Measurements from ENCODE around the gene RECQL. TPM values are rescaled to one million over a fixed set of nuclear protein-coding genes. Genes with fewer than 3 reads are reported as not detected.

The RECQL gene
- polyA plus RNA-seq, 1 donor from 2014 or later, result 64.3 TPM

GRCh38 chr12:21523148-21523547 is 21.7 kb upstream of the RECQL start:
- Mint-ChIP-seq H3K27ac (no peak overlapping the region), H3K4me3 (no peak overlapping the region)

GRCh38 chr12:21521541-21521940 is 20.1 kb upstream of the RECQL start:
- no peak overlapping the region for H3K27ac Mint-ChIP-seq
- peaks cover 0 to 2% (median 0%) of the 10 kb centered on the region in 3 donors for H3K4me1 Mint-ChIP-seq
- no peaks in the 10 kb centered on the region for H3K36me3 Mint-ChIP-seq
- H3K9me3 Mint-ChIP-seq, result peaks cover 0 to 11% (median 4%) of the 10 kb centered on the region in 3 donors
- H3K27me3 Mint-ChIP-seq, result no peaks in the 10 kb centered on the region
- no peak overlapping the region for H3K4me3 Mint-ChIP-seq

More at GRCh38 chr12:21523148-21523547, 21.7 kb upstream of the RECQL start:
- peaks cover 1 to 12% (median 5%) of the 10 kb centered on the region in 3 donors for H3K4me1 Mint-ChIP-seq
- peaks cover 0 to 11% (median 4%) of the 10 kb centered on the region in 3 donors for H3K9me3 Mint-ChIP-seq
- peaks cover 2% of the 10 kb centered on the region for H3K27me3 Mint-ChIP-seq
- H3K36me3 Mint-ChIP-seq, result no peaks in the 10 kb centered on the region

- H3K4me1 Mint-ChIP-seq, result no peaks in the 10 kb centered on the region
- H3K36me3 Mint-ChIP-seq, result no peaks in the 10 kb centered on the region
- H3K4me3 Mint-ChIP-seq, result no peak overlapping the region
- H3K27me3 Mint-ChIP-seq, result no peaks in the 10 kb centered on the region
- no peaks in the 10 kb centered on the region for H3K9me3 Mint-ChIP-seq
- no peak overlapping the region for H3K27ac Mint-ChIP-seq
Measured at GRCh38 chr12:21518451-21518850, 17.0 kb upstream of the RECQL start.

- Mint-ChIP-seq H3K4me1 (no peaks in the 10 kb centered on the region), H3K4me3 (no peak overlapping the region), H3K36me3 (peaks cover 5% of the 10 kb centered on the region), H3K27ac (no peak overlapping the region), H3K9me3 (no peaks in the 10 kb centered on the region), H3K27me3 (no peaks in the 10 kb centered on the region)
Measured at GRCh38 chr12:21516281-21516680, 14.8 kb upstream of the RECQL start.

GRCh38 chr12:21509768-21510167 is 8.3 kb upstream of the RECQL start:
- H3K9me3 Mint-ChIP-seq, result no peaks in the 10 kb centered on the region
- H3K36me3 Mint-ChIP-seq, result peaks cover 15% of the 10 kb centered on the region
- H3K27me3 Mint-ChIP-seq, result no peaks in the 10 kb centered on the region
- peaks cover 11 to 21% (median 18%) of the 10 kb centered on the region in 3 donors for H3K4me1 Mint-ChIP-seq
- peak overlapping the region; percentile 20 to 87 (median 64) for H3K4me3 Mint-ChIP-seq
- peak overlapping the region; percentile 46 to 92 (median 73) for H3K27ac Mint-ChIP-seq

- Mint-ChIP-seq H3K36me3 (peaks cover 12% of the 10 kb centered on the region), H3K9me3 (no peaks in the 10 kb centered on the region), H3K4me3 (no peak overlapping the region), H3K4me1 (peaks cover 14 to 37% (median 26%) of the 10 kb centered on the region in 3 donors), H3K27me3 (no peaks in the 10 kb centered on the region), H3K27ac (peak overlapping the region in 1 of 3 donors; percentile 50)
Measured at GRCh38 chr12:21507849-21508248, 6.4 kb upstream of the RECQL start.

- H3K27me3 Mint-ChIP-seq, result no peaks in the 10 kb centered on the region
- no peak overlapping the region for H3K27ac Mint-ChIP-seq
- peaks cover 9% of the 10 kb centered on the region for H3K36me3 Mint-ChIP-seq
- no peak overlapping the region for H3K4me3 Mint-ChIP-seq
- H3K9me3 Mint-ChIP-seq, result no peaks in the 10 kb centered on the region
- H3K4me1 Mint-ChIP-seq, result peaks cover 22 to 39% (median 28%) of the 10 kb centered on the region in 3 donors
Measured at GRCh38 chr12:21505888-21506287, 4.5 kb upstream of the RECQL start.

- H3K36me3 Mint-ChIP-seq, result peaks cover 2% of the 10 kb centered on the region
- H3K9me3 Mint-ChIP-seq, result no peaks in the 10 kb centered on the region
- no peaks in the 10 kb centered on the region for H3K27me3 Mint-ChIP-seq
- no peak overlapping the region for H3K4me3 Mint-ChIP-seq
- H3K27ac Mint-ChIP-seq, result peak overlapping the region in 1 of 3 donors; percentile 75
- H3K4me1 Mint-ChIP-seq, result peaks cover 11 to 29% (median 25%) of the 10 kb centered on the region in 3 donors
Measured at GRCh38 chr12:21502872-21503271, 1.4 kb upstream of the RECQL start.

DNA sequence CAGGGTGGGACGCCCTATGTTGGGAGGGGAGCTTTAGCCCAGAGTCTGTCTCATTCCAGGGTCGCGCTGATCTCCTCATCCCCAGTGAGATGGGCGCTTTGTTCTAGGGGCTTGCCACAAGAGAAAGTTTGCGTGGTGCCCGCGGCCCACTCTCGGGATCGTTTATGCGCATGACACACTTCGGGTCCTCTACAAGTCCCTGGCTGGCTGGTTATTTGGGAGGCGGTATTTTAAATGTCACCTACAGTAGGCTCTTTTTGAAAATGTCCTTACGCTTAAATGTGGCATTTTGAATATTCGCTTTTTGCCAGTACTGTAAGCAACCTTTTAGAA is 695 bp upstream of the RECQL start:
- no peak overlapping the region for H3K4me3 Mint-ChIP-seq
- H3K9me3 Mint-ChIP-seq, result no peaks in the 10 kb centered on the region
- no peaks in the 10 kb centered on the region for H3K27me3 Mint-ChIP-seq
- H3K36me3 Mint-ChIP-seq, result peaks cover 8% of the 10 kb centered on the region
- peaks cover 11 to 33% (median 21%) of the 10 kb centered on the region in 3 donors for H3K4me1 Mint-ChIP-seq
- no peak overlapping the region for H3K27ac Mint-ChIP-seq

- no peak overlapping the region for H3K4me3 Mint-ChIP-seq
- no peak overlapping the region for H3K27ac Mint-ChIP-seq
- no peaks in the 10 kb centered on the region for H3K27me3 Mint-ChIP-seq
- peaks cover 8% of the 10 kb centered on the region for H3K36me3 Mint-ChIP-seq
- H3K9me3 Mint-ChIP-seq, result no peaks in the 10 kb centered on the region
- peaks cover 11 to 33% (median 21%) of the 10 kb centered on the region in 3 donors for H3K4me1 Mint-ChIP-seq
Measured at GRCh38 chr12:21500786-21501257, 613 bp downstream of the RECQL start.

GRCh38 chr12:21499765-21500164 is 1.7 kb downstream of the RECQL start:
- Mint-ChIP-seq H3K27ac (no peak overlapping the region), H3K9me3 (no peaks in the 10 kb centered on the region), H3K4me3 (peak overlapping the region in 1 of 4 donors; percentile 23)

DNA sequence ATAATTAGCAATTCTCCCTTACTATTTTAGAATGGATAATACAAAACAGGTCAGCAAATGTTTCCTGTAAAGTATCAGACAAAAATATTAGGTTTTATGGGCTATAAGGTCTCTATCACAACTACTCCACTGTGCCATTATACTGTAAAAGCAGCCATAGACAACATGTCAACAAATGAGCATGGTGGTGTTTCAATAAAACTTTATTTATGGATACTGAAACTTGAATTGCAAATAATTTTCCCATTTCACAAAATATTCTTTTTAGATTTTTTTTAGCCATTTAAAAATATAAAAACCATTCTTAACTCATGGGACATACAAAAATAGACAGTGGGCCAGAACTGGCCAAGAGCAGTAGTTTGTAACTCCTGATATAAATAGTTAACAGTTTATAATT is 15.4 kb downstream of the RECQL start:
- no peak overlapping the region for H3K27ac Mint-ChIP-seq
- no peak overlapping the region for H3K4me3 Mint-ChIP-seq
- H3K4me1 Mint-ChIP-seq, result peaks cover 2 to 8% (median 3%) of the 10 kb centered on the region in 3 donors
- H3K27me3 Mint-ChIP-seq, result no peaks in the 10 kb centered on the region
- no peaks in the 10 kb centered on the region for H3K9me3 Mint-ChIP-seq
- peaks cover 11% of the 10 kb centered on the region for H3K36me3 Mint-ChIP-seq

More at GRCh38 chr12:21499765-21500164, 1.7 kb downstream of the RECQL start:
- Mint-ChIP-seq H3K27me3 (no peaks in the 10 kb centered on the region), H3K4me1 (peaks cover 11 to 30% (median 21%) of the 10 kb centered on the region in 3 donors), H3K36me3 (peaks cover 11% of the 10 kb centered on the region)

- H3K36me3 Mint-ChIP-seq, result peaks cover 6% of the 10 kb centered on the region
- no peaks in the 10 kb centered on the region for H3K9me3 Mint-ChIP-seq
- H3K27ac Mint-ChIP-seq, result no peak overlapping the region
Measured at GRCh38 chr12:21483531-21483930, 17.9 kb downstream of the RECQL start.

DNA sequence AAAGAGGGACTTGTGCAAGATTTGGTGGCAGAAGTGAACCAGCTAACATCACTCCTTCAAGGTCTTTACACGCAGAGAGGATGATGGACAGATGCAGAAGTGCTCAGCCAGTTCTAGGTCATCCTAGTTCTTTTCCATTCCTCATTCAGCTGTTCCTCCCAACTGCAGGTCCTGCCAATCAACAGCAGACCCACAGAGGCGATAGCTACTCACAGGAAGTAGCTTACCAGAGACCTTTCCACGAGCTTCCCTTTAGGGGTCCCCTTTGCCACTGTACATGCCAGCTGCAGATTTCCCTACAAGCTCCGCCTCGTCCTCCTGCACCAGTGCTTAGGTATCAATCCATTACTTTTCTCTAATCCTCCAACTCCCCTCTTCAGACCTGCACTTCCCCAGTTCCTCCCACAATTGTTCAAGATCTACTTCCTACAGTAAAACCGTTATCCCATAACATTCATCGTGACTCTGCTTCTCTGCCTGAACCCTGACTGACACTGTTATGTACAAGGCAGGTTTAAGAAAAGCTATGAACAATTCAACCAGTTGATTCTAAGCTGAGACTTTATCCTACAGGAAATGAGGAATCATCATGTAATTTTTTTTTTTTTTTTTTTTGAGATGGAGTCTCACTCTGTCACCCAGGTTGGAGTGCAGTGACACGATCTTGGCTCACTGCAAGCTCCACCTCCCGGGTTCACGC is 22.5 kb downstream of the RECQL start:
- no peaks in the 10 kb centered on the region for H3K4me1 Mint-ChIP-seq
- no peaks in the 10 kb centered on the region for H3K9me3 Mint-ChIP-seq
- no peaks in the 10 kb centered on the region for H3K36me3 Mint-ChIP-seq
- H3K4me3 Mint-ChIP-seq, result no peak overlapping the region
- H3K27me3 Mint-ChIP-seq, result no peaks in the 10 kb centered on the region
- H3K27ac Mint-ChIP-seq, result no peak overlapping the region

More at GRCh38 chr12:21483531-21483930, 17.9 kb downstream of the RECQL start:
- Mint-ChIP-seq H3K4me3 (no peak overlapping the region), H3K4me1 (peaks cover 0 to 3% (median 2%) of the 10 kb centered on the region in 3 donors), H3K27me3 (no peaks in the 10 kb centered on the region)

DNA sequence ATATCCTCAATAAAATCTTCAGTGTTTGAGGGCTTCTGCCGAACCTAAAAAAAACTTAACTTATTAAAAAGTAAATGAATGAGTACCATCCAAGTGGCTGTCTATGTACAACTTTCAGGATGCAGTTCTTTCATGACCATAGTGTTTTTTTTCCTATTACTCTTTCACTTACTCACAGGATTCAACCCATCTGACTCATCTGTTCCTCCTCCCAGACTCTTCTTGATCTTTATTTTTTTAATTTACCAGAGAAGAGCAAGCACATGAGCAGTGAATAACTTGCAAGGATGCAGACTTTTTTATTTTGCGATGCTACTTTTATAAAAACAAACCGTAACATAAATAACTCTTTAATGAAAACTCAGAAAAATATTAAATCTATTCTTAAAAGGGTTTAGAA is 24.5 kb downstream of the RECQL start:
- Mint-ChIP-seq H3K4me1 (no peaks in the 10 kb centered on the region), H3K9me3 (peaks cover 0 to 5% (median 0%) of the 10 kb centered on the region in 3 donors), H3K4me3 (no peak overlapping the region), H3K27me3 (no peaks in the 10 kb centered on the region), H3K27ac (no peak overlapping the region), H3K36me3 (no peaks in the 10 kb centered on the region)

DNA sequence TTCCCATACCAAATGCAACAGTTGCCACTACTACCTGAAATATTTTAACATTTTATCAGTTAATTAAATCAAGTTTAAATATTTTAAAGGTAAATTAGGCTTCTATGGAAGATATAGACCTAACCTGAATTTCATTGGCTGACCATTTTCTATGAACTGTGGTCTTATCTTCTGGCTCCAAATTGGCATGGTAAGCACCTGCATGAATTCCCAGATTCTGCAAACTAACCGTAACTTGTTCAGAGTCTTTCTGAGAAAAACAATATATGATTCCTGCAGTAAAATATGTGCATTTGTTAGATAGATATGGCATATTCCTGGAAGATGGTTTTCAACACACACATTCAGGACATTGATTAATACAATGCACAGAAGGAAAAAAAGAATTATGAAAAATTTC is 25.9 kb downstream of the RECQL start:
- no peaks in the 10 kb centered on the region for H3K4me1 Mint-ChIP-seq
- H3K27me3 Mint-ChIP-seq, result no peaks in the 10 kb centered on the region
- H3K4me3 Mint-ChIP-seq, result no peak overlapping the region
- H3K9me3 Mint-ChIP-seq, result peaks cover 0 to 5% (median 0%) of the 10 kb centered on the region in 3 donors
- H3K36me3 Mint-ChIP-seq, result no peaks in the 10 kb centered on the region
- H3K27ac Mint-ChIP-seq, result no peak overlapping the region

Measured in IgD-negative memory B cell (primary cell).